ENCODE data around the gene PIN1. TPM values are rescaled to one million over a fixed set of nuclear protein-coding genes. Genes with fewer than 3 reads are reported as not detected.

PIN1 gene
- total RNA-seq, 1 donor from 2014 or later, result 57.0 TPM

DNA sequence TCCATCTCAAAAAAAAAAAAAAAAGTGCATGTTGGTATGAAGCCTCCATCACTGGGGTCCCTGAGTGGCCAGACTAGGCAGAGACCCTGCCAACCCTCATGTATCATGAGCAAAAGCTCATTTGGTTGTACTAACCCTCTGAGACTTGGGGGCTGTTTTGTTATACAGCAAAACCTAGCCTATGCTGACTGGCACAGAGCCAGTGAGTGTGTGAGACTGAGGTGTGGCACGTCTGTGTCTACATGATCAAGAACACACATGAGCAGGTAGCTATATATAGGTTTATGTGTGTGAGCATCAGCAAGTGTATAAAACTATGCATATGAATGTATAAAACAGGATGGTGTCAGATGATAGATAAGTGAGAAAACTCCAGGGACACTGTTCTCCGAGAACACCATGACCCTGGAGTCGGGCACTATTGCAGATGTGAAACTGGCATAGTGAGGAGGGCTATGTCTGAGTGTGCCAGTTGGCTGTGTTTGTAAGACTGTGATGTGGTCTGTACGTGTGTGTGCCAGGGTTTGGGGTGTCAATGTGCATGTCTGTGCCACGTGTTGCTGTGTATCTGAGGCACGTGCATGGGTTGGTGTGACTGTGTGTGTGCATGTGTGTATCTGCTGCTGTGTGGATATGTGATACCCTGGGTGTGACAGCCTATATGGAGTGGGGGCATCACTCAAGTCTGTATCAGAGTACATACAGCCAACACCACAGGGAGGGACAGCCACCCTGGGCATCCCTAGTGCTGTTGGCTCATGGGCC is 56.7 kb downstream of the PIN1 start:
- no peak overlapping the region for H3K27ac ChIP-seq
- DNase-seq (no peak), ATAC-seq (no peak)
- no peaks in the 10 kb centered on the region for H3K9me3 ChIP-seq
- no peaks in the 10 kb centered on the region for H3K36me3 ChIP-seq
- TF ChIP-seq, protein P1, sequence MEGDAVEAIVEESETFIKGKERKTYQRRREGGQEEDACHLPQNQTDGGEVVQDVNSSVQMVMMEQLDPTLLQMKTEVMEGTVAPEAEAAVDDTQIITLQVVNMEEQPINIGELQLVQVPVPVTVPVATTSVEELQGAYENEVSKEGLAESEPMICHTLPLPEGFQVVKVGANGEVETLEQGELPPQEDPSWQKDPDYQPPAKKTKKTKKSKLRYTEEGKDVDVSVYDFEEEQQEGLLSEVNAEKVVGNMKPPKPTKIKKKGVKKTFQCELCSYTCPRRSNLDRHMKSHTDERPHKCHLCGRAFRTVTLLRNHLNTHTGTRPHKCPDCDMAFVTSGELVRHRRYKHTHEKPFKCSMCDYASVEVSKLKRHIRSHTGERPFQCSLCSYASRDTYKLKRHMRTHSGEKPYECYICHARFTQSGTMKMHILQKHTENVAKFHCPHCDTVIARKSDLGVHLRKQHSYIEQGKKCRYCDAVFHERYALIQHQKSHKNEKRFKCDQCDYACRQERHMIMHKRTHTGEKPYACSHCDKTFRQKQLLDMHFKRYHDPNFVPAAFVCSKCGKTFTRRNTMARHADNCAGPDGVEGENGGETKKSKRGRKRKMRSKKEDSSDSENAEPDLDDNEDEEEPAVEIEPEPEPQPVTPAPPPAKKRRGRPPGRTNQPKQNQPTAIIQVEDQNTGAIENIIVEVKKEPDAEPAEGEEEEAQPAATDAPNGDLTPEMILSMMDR (IDR thresholded peaks at IDR 0.05), result no peak
- intact Hi-C loops (cut with DNase I), result no loop called here
- no peaks in the 10 kb centered on the region for H3K27me3 ChIP-seq (ENCODE audit: low read depth)
- H3K4me3 ChIP-seq, result no peak overlapping the region
- no peaks in the 10 kb centered on the region for H3K4me1 ChIP-seq

Other genes with a start within 250 kb of the PIN1 start
- 38.7 TPM for gene ZNF561, start 214.1 kb upstream of the PIN1 start, total RNA-seq
- 31.8 TPM for gene ZNF562, start 160.2 kb upstream of the PIN1 start, total RNA-seq
- gene ZNF846, start 66.6 kb upstream of the PIN1 start, total RNA-seq, result 14.7 TPM
- 18.6 TPM for gene FBXL12, start 16.2 kb upstream of the PIN1 start, total RNA-seq
- gene UBL5, start 7.4 kb upstream of the PIN1 start, total RNA-seq, result 241 TPM
- 8.5 TPM for gene OLFM2, start 101.2 kb downstream of the PIN1 start, total RNA-seq
- gene COL5A3, start 175.2 kb downstream of the PIN1 start, total RNA-seq, result 8.9 TPM
- gene RDH8, start 178.2 kb downstream of the PIN1 start, total RNA-seq, result not detected